Left lung (tissue), 10 donors: Measurements from ENCODE around the gene STAU1. TPM values are rescaled to one million over a fixed set of nuclear protein-coding genes. Genes with fewer than 3 reads are reported as not detected.

ENCODE experiments used
- ATAC-seq: fragments of 200-7000 bp; cut with Tn5 transposase; one replicate; pipeline ENCODE4 v1.9.1; 2020; ENCODE audit warnings: moderate library complexity
- DNase-seq, 4 donors: peaks; one replicate each; pipeline ENCODE4 v3.0.0-alpha.2; 2013 to 2020
- H3K27ac ChIP-seq, 2 donors: fragments of 200-600 bp; sonication (generic) in 1 of 2; one replicate each; pipeline versions ENCODE4 v1.5.0 to v1.8.0; 2020 to 2021
- H3K27me3 ChIP-seq, 2 donors: fragments of 200-600 bp; sonication (generic) in 1 of 2; one replicate each; pipeline versions ENCODE4 v1.5.0 to v1.8.0; 2020 to 2021
- H3K36me3 ChIP-seq, 2 donors: fragments of 200-600 bp; sonication (generic) in 1 of 2; one replicate each; pipeline versions ENCODE4 v1.5.0 to v1.8.0; 2020 to 2021
- H3K4me1 ChIP-seq, 2 donors: fragments of 200-600 bp; one replicate each; pipeline ENCODE4 v1.8.0; 2021
- H3K4me3 ChIP-seq, 2 donors: fragments of 200-600 bp; sonication (generic) in 1 of 2; one replicate each; pipeline versions ENCODE4 v1.5.0 to v1.8.0; 2020 to 2021; ENCODE audit warnings: mild to moderate bottlenecking in 1 of 2
- H3K9me3 ChIP-seq, 2 donors: fragments of 200-600 bp; sonication (generic) in 1 of 2; one replicate each; pipeline versions ENCODE4 v1.5.0 to v1.8.0; 2020 to 2021
- intact Hi-C, 2 donors: fragments of 100-400 bp; cut with DNase I; formaldehyde crosslinking; loops; one replicate each; pipeline versions ENCODE4 v1.11.2 to v1.14.2; 2022
- polyA plus RNA-seq, 6 donors: library from polyadenylated mRNA; unstranded; fragments of 120-200 nt; gene quantifications; one replicate each; pipeline ENCODE4 v1.2.1, GENCODE V29; 2013; ENCODE audit not compliant: insufficient read length in 6 of 6
- total RNA-seq, 2 donors: library from RNA; stranded (reverse); fragmentation: NEBNext Ultra II Directional; extraction: Animal tissue kit (Norgen Biotek cat#: 25700); gene quantifications; one replicate each; pipeline ENCODE4 v1.2.1, GENCODE V29; 2021
- TF ChIP-seq, protein P1 (sequence below), 2 donors: fragments of 200-600 bp; sonication (generic) in 1 of 2; IDR thresholded peaks; one replicate each; pipeline versions ENCODE4 v1.5.0 to v1.8.0; 2021; ENCODE audit warnings: antibody characterized with exemption in 2 of 2
- donor health status: DM: no; HTN: yes; CAD: no.
- donor health status: DM: no; HTN: no; CAD: no.

Gene STAU1
- total and polyA plus RNA-seq, 8 donors = 68.6 to 103 (median 98.5) TPM

DNA sequence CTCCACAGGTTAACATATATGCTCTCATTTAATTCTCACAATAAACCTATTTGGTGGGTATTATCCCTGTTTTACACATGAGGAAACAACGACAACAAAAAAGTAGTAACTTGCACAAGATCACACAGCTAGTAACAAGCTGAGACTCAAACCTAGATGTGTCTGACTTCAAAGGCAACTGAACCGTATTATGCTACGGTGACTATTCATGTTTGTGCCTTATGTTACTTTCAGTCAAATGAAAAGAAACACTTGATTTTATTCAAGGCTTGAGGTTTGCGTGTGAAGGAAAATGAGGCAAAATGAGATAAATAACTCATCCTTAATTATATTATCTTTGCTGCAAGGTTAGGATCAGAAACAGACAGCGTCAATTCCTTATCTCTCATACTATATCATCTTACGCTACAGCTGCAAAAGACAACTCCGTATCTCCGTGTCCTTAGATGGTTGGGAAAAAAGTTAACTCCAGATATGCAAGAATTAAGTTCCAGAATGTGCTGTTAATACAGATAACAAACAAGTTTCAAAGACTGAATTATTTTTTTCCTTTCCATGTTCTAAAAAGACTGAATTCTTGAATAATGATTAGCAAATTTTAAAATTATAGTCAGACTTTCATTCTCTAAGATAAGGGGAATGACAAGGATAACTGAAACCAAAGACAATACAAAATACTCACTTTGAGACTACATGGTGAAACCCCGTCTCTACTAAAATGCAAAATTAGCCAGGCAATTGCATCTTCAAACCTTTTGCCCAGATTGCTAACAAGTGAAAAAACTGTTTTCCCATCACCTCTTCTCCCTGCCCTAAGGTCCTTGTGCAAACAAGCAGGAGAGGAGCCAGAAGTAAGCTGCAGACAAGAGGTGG is 27.8 kb downstream of the STAU1 start:
- Histone ChIP-seq H3K27me3 (no peaks in the 10 kb centered on the region), H3K9me3 (no peaks in the 10 kb centered on the region), H3K36me3 (peaks cover 0 to 36% of the 10 kb centered on the region in 2 donors), H3K27ac (no peak overlapping the region), H3K4me1 (peaks cover 0 to 2% of the 10 kb centered on the region in 2 donors), H3K4me3 (no peak overlapping the region)
- ATAC-seq (peak; percentile 38), DNase-seq (no peak)
- intact Hi-C loops = no loop called here
- TF ChIP-seq, protein P1, sequence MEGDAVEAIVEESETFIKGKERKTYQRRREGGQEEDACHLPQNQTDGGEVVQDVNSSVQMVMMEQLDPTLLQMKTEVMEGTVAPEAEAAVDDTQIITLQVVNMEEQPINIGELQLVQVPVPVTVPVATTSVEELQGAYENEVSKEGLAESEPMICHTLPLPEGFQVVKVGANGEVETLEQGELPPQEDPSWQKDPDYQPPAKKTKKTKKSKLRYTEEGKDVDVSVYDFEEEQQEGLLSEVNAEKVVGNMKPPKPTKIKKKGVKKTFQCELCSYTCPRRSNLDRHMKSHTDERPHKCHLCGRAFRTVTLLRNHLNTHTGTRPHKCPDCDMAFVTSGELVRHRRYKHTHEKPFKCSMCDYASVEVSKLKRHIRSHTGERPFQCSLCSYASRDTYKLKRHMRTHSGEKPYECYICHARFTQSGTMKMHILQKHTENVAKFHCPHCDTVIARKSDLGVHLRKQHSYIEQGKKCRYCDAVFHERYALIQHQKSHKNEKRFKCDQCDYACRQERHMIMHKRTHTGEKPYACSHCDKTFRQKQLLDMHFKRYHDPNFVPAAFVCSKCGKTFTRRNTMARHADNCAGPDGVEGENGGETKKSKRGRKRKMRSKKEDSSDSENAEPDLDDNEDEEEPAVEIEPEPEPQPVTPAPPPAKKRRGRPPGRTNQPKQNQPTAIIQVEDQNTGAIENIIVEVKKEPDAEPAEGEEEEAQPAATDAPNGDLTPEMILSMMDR (IDR thresholded peaks at IDR 0.05) = no peak

DNA sequence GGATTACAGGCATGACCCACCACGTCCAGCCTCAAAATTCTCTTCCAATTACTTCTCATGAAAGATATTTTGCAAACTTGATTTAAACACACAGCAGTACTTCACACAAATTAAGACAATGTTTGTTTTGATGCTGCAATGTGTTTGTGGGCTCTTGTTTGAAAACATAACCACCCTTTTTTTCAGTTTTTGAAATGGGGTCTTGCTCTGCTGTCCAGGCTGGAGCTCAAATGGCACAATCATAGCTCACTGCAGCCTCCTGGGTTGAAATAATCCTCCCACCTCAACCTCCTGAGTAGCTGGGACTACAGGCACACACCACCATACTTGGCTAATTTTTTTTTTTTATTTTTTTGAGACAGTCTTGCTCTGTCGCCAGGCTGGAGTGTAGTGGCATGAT is 31.0 kb downstream of the STAU1 start:
- TF ChIP-seq, protein P1 (IDR thresholded peaks at IDR 0.05) = no peak

DNA sequence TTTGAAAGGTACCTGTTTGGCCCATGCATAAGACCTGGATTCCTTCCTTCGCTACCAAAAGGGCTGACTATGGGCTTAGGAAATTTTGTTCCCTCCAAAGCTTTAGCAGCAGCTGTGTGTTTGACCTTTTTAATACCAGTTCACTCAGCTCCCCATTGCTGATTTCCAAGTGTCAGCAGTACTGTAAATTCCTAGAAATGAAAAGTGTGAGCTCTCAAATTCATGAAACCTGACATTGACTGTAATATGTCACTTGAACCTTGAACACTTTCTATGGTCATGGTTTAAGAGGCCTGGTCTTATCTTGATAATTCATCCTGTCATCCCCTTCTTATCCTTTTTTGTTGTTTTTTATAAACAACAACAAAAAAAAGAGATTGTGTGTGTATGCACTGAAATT is 31.7 kb downstream of the STAU1 start:
- no peaks in the 10 kb centered on the region for H3K9me3 ChIP-seq
- TF ChIP-seq, protein P1 (IDR thresholded peaks at IDR 0.05) = no peak
- DNase-seq = no peak
- H3K4me3 ChIP-seq = no peak overlapping the region
- H3K27me3 ChIP-seq = no peaks in the 10 kb centered on the region
- ATAC-seq = no peak
- H3K4me1 ChIP-seq = peaks cover 0 to 7% of the 10 kb centered on the region in 2 donors
- H3K27ac ChIP-seq = no peak overlapping the region
- intact Hi-C loops = no loop called here
- peaks cover 0 to 41% of the 10 kb centered on the region in 2 donors for H3K36me3 ChIP-seq

More for the DNA sequence above, 31.0 kb downstream of the STAU1 start:
- no peak for ATAC-seq
- Histone ChIP-seq H3K4me3 (no peak overlapping the region), H3K27ac (no peak overlapping the region), H3K36me3 (peaks cover 0 to 34% of the 10 kb centered on the region in 2 donors), H3K9me3 (no peaks in the 10 kb centered on the region), H3K4me1 (peaks cover 0 to 7% of the 10 kb centered on the region in 2 donors), H3K27me3 (no peaks in the 10 kb centered on the region)
- intact Hi-C loops = no loop called here
- DNase-seq = no peak

DNA sequence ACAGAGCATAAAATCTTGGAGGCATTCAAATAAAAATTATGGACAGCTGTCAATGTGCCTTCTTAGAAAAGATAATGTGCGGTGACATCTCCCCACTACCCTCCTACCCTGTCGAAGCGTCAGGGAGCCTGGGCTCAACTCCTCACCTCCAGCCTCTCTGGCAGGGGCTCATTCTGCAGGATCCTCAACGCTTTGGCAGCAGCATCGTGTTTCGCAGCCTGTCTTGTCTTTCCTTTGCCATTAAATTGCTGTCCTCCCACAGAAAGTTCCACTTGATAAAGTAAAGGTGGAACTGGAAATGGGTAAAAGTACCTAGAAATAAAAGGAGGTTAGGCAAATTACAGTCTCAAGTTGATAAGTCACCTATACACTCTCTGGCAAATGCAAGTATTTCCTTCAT is 36.7 kb downstream of the STAU1 start:
- Histone ChIP-seq H3K4me1 (peaks cover 0 to 7% of the 10 kb centered on the region in 2 donors), H3K27ac (no peak overlapping the region), H3K9me3 (no peaks in the 10 kb centered on the region), H3K4me3 (no peak overlapping the region), H3K27me3 (no peaks in the 10 kb centered on the region), H3K36me3 (peaks cover 0 to 56% of the 10 kb centered on the region in 2 donors)
- TF ChIP-seq, protein P1 (IDR thresholded peaks at IDR 0.05) = no peak
- intact Hi-C loops = no loop called here
- ATAC-seq (no peak), DNase-seq (no peak)

DNA sequence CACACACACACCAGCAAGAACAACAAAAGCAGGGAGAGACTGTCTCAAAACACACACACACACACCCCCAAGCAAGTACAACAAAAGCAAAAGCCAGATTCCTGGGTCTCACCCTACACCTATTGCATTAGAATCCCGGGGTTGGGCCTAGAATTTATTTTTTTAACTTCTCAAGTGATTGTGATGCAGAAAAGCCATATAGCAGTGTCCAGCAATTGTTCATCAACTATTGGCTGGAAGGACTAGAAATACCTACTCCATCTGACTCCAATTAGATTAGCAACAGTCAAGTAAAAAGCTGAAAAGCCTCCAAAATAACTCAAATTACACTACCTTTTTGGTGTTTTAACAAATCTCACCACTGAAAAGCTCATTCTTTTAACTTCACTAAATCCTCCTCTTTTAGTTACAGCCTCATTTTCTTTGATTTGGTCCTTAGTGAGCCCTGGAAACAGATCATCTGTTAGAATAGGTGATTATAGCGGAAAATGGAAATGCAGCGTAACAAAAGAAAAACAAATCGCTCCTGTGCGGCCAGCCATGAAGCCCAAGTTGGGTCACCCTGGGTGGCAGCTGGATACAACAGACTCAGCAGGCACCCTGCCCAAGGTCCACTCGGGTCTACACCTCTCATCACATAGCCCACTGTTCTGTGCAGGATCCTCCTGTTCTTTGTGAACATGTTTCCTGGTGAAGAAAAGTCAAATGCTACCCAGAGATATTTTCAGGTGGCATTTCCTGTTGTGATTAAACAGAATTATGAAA is 38.7 kb downstream of the STAU1 start:
- Histone ChIP-seq H3K36me3 (peaks cover 0 to 69% of the 10 kb centered on the region in 2 donors), H3K27ac (no peak overlapping the region), H3K9me3 (no peaks in the 10 kb centered on the region), H3K4me3 (no peak overlapping the region), H3K4me1 (no peaks in the 10 kb centered on the region), H3K27me3 (no peaks in the 10 kb centered on the region)
- no peak for DNase-seq
- intact Hi-C loops = no loop called here
- ATAC-seq = no peak
- TF ChIP-seq, protein P1 (IDR thresholded peaks at IDR 0.05) = no peak
